IgD-negative memory B cell (primary cell): ENCODE data around the gene PRDM5. TPM values are rescaled to one million over a fixed set of nuclear protein-coding genes. Genes with fewer than 3 reads are reported as not detected.

ENCODE experiments used
- H3K27ac Mint-ChIP-seq, 3 donors: one replicate each; pipeline ENCODE4 v1.8.0; 2020 to 2022; ENCODE audit warnings: mild to moderate bottlenecking in 3 of 3, mixed read lengths in 3 of 3, moderate library complexity in 1 of 3
- H3K27me3 Mint-ChIP-seq: one replicate; pipeline ENCODE4 v1.8.0; 2021; ENCODE audit warnings: mixed read lengths
- H3K36me3 Mint-ChIP-seq: one replicate; pipeline ENCODE4 v1.8.0; 2020; ENCODE audit warnings: mild to moderate bottlenecking, mixed read lengths
- H3K4me1 Mint-ChIP-seq, 3 donors: one replicate each; pipeline ENCODE4 v1.8.0; 2020 to 2022; ENCODE audit warnings: mixed read lengths in 3 of 3, mild to moderate bottlenecking in 1 of 3
- H3K4me3 Mint-ChIP-seq, 4 donors: one replicate each; pipeline ENCODE4 v1.8.0; 2020 to 2022; ENCODE audit warnings: mild to moderate bottlenecking in 4 of 4, mixed read lengths in 4 of 4, moderate library complexity in 3 of 4
- H3K9me3 Mint-ChIP-seq, 3 donors: one replicate each; pipeline ENCODE4 v1.8.0; 2020 to 2021; ENCODE audit warnings: mixed read lengths in 3 of 3, mild to moderate bottlenecking in 1 of 3
- polyA plus RNA-seq: library from polyadenylated mRNA; unstranded; fragments of 300-500 nt; fragmentation: Illumina TruSeq; gene quantifications from one replicate; pipeline ENCODE4 v1.2.3, GENCODE V29; 2021

Gene PRDM5
- polyA plus RNA-seq, 1 donor from 2014 or later: not detected

DNA sequence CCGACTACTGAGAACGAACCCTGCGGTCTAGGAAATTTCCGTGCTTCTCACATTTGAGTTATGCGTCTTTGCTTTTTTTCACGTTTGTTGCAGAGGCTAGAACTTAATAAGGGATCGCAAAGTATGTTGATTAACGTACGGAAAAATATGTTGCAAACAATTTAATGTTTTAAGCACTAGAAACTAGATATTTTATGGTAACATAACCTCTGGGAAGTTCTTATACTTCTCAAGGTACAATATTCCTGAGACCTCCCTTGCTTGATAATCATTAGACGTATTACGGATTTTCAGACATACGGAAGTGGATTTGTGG lies 639 bp upstream of the PRDM5 start:
- Mint-ChIP-seq H3K9me3 (peaks cover 0 to 1% (median 1%) of the 10 kb centered on the region in 3 donors), H3K36me3 (no peaks in the 10 kb centered on the region), H3K27me3 (peaks cover 28% of the 10 kb centered on the region), H3K4me3 (peak overlapping the region in 1 of 4 donors; percentile 71), H3K27ac (no peak overlapping the region), H3K4me1 (peaks cover 0 to 11% (median 5%) of the 10 kb centered on the region in 3 donors)

DNA sequence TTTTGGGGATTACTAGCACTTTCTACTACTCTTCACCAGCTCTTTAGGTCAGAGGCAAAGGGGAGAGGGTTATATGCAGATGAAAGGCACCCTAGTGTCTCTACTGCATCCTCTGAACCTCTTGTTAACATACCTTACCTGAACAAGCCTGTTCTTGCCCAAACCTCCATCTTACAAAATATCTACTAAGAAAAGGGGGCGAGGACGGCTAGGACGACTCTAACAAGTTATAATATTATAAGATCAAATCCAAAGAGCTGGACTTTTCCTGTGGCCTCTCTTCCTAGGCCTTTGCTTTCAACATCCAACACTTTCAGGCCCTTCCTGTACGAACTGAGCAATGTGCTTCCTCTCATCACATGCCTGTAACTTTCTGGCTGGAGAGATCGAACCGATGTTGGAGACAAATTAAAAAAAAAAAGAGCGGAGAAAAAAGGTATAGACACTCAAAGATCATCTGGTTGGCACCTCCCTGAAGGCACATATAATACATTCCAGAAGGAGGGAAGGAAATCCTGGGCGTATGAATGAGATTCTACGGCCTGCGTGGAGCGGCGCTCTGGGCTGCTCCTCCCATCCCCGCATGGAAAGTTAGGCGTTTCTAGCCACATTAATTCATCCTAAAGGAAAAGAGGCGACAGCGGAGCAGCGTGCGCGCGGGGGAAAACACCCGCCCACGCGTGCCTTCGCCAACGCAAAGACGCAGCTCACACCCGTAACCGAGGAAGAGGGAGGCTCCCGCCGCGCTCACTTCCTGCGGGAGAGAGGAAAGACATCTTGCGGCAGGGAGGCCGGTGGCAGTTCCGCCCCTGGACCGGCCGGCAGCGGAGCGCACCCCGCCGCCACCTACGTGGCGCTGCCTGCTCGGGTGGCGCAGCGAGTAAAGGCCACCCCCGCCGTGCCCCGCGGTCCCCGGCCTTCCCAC lies 808 bp downstream of the PRDM5 start:
- no peaks in the 10 kb centered on the region for H3K36me3 Mint-ChIP-seq
- H3K27me3 Mint-ChIP-seq: peaks cover 33% of the 10 kb centered on the region
- H3K4me1 Mint-ChIP-seq: peaks cover 0 to 11% (median 5%) of the 10 kb centered on the region in 3 donors
- peak overlapping the region in 3 of 4 donors; percentile 61 to 90 (median 67) for H3K4me3 Mint-ChIP-seq
- H3K9me3 Mint-ChIP-seq: peaks cover 0 to 1% (median 1%) of the 10 kb centered on the region in 3 donors
- peak overlapping the region in 1 of 3 donors; percentile 64 for H3K27ac Mint-ChIP-seq

DNA sequence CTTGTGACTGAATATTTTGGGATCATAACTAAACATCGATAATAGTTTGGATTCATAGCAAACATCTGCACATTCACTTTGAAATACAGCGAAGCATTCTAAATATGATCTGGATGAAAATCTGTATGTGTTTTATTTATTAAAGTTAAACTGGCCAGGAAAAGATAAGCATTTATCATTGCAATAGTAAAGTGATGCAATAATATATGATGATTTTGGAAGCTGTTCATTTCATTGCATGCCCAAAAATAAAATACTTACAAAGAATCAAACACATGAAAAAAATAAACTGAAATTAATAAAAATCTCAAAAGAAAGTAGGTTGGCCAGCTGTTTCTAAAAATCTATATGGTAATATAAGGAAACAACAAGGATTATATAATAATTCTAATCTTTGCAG lies 1.9 kb downstream of the PRDM5 start:
- H3K4me1 Mint-ChIP-seq: peaks cover 0 to 11% (median 5%) of the 10 kb centered on the region in 3 donors
- peaks cover 30% of the 10 kb centered on the region for H3K27me3 Mint-ChIP-seq

DNA sequence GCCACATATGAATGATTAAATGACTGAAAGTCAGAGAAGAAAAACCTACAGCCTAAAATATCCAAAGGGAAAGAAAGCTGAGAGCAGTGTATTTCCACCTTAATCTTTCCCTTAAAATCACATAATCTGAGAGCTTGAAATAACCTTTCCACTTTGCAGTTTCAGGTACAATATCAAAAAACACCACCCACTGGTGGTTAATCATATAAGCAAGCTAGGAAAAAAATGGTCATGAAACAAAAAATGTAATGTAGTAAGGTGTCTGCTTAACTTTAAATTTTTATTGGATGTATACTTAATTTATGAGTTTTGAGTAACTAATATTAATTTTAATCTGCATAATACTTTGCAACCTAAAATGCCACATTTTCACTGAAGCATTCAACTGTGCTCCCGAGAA lies 3.2 kb downstream of the PRDM5 start:
- peaks cover 0 to 11% (median 5%) of the 10 kb centered on the region in 3 donors for H3K4me1 Mint-ChIP-seq
- no peak overlapping the region for H3K27ac Mint-ChIP-seq
- H3K9me3 Mint-ChIP-seq: peaks cover 0 to 1% (median 0%) of the 10 kb centered on the region in 3 donors
- no peaks in the 10 kb centered on the region for H3K36me3 Mint-ChIP-seq
- peaks cover 30% of the 10 kb centered on the region for H3K27me3 Mint-ChIP-seq
- H3K4me3 Mint-ChIP-seq: no peak overlapping the region

More for the DNA sequence above, 1.9 kb downstream of the PRDM5 start:
- Mint-ChIP-seq H3K4me3 (no peak overlapping the region), H3K9me3 (peaks cover 0 to 1% (median 0%) of the 10 kb centered on the region in 3 donors), H3K36me3 (no peaks in the 10 kb centered on the region), H3K27ac (no peak overlapping the region)

DNA sequence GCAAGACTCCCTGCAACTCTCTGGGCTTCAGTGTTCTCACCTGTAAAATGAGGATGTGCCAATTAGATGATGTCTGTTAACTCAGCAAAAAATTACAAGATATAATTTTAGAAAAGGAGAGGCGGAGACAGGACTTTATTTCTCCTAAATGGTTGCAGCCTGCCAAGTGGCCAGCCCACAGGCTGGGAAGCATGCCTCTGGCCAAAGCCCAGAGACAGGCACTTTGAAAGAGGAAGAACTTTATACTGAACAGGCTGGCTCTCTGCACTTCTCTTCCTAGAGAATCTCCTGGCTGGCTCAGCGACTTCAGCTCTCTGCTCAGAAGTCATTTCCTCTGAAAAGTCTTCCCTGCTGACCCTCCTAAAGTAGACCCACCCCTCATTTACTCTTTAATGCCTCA lies 3.7 kb downstream of the PRDM5 start:
- Mint-ChIP-seq H3K4me1 (peaks cover 0 to 11% (median 5%) of the 10 kb centered on the region in 3 donors), H3K36me3 (no peaks in the 10 kb centered on the region), H3K4me3 (no peak overlapping the region), H3K27ac (no peak overlapping the region), H3K27me3 (peaks cover 27% of the 10 kb centered on the region), H3K9me3 (peaks cover 0 to 1% (median 0%) of the 10 kb centered on the region in 3 donors)

DNA sequence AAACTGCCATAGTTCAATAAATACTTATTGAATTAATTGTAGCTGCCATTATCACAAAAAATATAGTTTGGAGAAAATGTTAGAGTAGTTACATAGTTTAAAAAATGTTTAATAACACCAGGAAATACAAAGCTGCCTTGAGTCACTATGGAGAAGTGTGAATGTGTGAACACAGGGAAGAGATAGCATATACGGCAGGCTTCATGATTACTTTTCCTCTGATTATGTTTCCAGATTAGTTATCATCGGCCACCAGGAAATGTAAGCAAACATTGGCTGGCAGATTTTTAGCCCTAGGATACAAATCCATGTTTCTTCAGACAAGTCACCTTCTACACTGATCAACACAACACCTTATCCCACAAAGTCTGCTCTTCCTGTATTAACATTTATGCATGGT lies 4.4 kb downstream of the PRDM5 start:
- peaks cover 0 to 6% (median 5%) of the 10 kb centered on the region in 3 donors for H3K4me1 Mint-ChIP-seq
- H3K27ac Mint-ChIP-seq: no peak overlapping the region
- H3K9me3 Mint-ChIP-seq: peaks cover 0 to 1% (median 0%) of the 10 kb centered on the region in 3 donors
- H3K4me3 Mint-ChIP-seq: no peak overlapping the region
- peaks cover 21% of the 10 kb centered on the region for H3K27me3 Mint-ChIP-seq
- no peaks in the 10 kb centered on the region for H3K36me3 Mint-ChIP-seq

DNA sequence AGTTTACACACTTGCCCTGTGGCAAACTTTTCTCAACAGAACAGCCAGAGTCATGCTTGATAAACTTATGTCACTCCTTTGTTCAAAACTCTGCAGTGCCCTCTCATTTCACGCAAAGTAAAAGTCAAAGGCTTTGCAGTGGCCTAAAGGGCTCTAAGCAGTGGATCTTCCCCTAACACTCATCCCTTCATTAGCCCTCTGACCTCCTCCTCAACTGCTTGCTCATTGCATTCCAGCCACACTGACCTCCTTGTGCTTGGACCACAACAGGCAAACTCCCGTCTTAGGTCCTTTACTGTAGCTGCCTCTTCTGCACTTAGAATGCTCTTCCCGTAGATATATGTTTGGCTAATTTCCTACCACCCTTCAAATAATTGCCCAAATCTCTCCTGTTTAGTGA lies 5.6 kb downstream of the PRDM5 start:
- H3K9me3 Mint-ChIP-seq: peaks cover 0 to 1% (median 0%) of the 10 kb centered on the region in 3 donors
- peaks cover 0 to 5% (median 4%) of the 10 kb centered on the region in 3 donors for H3K4me1 Mint-ChIP-seq
- no peaks in the 10 kb centered on the region for H3K36me3 Mint-ChIP-seq
- H3K27ac Mint-ChIP-seq: no peak overlapping the region
- peaks cover 17% of the 10 kb centered on the region for H3K27me3 Mint-ChIP-seq
- H3K4me3 Mint-ChIP-seq: no peak overlapping the region

DNA sequence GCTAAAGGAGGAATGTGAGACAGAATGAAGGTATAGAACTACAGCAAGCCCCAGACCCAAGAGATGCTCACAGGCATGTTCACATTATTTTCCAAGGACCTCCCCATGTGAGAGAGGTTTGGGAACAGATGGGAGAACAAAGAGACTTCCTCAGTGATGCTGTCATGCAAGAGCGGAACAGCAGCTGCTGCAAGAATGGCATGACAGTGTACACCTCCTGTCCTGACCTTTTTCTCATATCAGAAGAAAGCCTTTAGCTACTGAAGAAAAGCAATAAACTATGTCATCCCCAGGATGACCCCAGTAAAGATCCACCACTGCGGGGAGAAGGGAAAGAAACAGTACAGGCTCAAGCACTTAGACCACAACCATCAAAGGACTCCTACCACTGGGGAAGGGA lies 7.2 kb downstream of the PRDM5 start:
- H3K36me3 Mint-ChIP-seq: no peaks in the 10 kb centered on the region
- H3K27ac Mint-ChIP-seq: no peak overlapping the region
- no peaks in the 10 kb centered on the region for H3K9me3 Mint-ChIP-seq
- peaks cover 6% of the 10 kb centered on the region for H3K27me3 Mint-ChIP-seq
- no peak overlapping the region for H3K4me3 Mint-ChIP-seq
- no peaks in the 10 kb centered on the region for H3K4me1 Mint-ChIP-seq

DNA sequence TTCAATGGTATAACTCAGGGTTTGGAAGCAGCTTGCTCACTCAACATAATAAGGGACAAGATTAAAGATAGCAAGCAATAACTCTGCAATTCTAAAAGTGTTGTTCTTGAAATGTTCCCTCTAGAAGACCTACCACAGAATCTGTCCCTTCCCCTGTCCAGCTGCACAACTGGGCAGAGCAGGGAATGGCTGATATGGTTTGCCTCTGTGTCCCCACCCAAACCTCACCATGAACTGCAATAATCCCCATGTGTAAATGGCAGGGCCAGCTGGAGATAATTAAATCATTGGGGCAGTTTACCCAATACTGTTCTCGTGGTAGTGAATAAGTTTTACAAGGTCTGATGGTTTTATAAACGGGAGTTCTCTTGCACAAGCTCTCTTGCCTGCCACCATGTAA lies 19.1 kb downstream of the PRDM5 start:
- H3K4me3 Mint-ChIP-seq: no peak overlapping the region
- H3K27me3 Mint-ChIP-seq: no peaks in the 10 kb centered on the region
- no peak overlapping the region for H3K27ac Mint-ChIP-seq
- H3K36me3 Mint-ChIP-seq: no peaks in the 10 kb centered on the region
- no peaks in the 10 kb centered on the region for H3K9me3 Mint-ChIP-seq
- H3K4me1 Mint-ChIP-seq: no peaks in the 10 kb centered on the region

DNA sequence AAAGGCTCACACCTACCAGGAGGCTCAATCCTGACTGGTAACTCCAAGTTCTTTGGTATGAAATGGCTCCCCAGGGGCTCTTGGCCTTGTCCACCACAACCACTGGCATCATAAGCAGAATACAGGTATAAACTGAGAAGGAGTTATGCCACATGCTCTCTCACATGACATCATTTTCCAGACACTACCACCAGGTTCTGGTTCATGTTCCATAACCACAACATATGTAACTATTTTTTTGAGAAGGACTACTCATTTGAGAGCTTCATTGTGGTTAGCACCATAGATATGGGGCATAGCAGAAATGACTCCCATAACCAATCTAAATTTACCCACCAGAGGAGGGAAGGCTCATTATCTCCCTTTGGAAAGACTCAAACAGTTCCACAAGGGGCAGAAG lies 19.6 kb downstream of the PRDM5 start:
- no peak overlapping the region for H3K27ac Mint-ChIP-seq

DNA sequence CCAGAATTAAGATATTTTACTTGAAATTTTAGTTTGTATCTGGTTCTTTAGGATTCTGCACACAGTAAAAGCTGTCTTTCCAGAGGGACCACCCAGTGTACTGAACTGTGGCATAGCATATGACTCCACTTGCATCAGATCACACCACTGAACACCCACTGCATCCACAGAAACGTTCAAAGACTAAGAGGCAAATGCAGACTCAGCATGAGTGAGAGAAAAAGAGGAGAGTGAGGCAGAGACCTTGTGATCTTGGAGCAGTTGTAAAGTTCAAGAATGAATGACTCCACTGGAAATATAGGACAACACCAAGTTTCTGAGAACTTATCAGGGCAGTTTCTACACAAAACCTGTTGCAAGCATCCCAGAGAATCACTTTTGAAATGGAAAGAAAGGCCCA lies 20.8 kb downstream of the PRDM5 start:
- H3K27ac Mint-ChIP-seq: no peak overlapping the region
- no peaks in the 10 kb centered on the region for H3K9me3 Mint-ChIP-seq
- H3K4me3 Mint-ChIP-seq: no peak overlapping the region
- no peaks in the 10 kb centered on the region for H3K36me3 Mint-ChIP-seq
- H3K4me1 Mint-ChIP-seq: no peaks in the 10 kb centered on the region
- no peaks in the 10 kb centered on the region for H3K27me3 Mint-ChIP-seq

More for the DNA sequence above, 19.6 kb downstream of the PRDM5 start:
- Mint-ChIP-seq H3K27me3 (no peaks in the 10 kb centered on the region), H3K9me3 (no peaks in the 10 kb centered on the region), H3K4me1 (no peaks in the 10 kb centered on the region), H3K4me3 (no peak overlapping the region), H3K36me3 (no peaks in the 10 kb centered on the region)

DNA sequence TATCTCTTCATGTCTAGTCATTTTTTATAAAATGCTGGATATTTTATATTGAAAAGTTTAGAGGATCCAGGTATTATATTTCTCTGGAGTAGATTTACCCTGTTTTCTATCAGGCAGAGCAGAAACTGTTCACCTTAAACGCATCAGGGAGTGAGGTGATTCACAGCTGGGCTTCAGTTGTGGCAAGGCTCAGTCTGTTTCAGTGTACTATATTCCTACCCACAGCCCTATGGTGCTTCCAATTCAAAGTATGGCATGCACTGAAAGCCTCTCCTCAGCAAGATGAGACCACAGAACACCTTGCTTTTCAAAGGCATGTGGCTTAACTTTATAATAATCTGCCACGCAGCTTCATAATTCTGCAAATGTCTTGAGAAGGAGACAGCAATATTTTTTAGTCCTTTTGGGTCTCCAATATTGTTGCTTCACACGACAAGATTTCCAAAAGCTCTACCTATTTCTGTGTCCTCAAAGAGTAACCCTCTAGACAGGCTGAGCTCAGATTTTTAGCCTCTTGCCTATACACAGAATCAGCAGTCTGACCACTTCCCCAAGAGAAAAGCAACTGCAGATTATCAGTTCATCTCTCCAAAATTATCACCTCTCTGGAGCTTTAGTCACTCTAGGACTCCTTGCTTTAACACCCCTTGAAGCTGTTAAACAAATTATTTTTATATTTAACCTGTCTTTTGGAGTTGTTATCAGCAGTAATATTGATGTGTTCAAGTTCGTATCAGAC lies 24.4 kb downstream of the PRDM5 start:
- no peaks in the 10 kb centered on the region for H3K9me3 Mint-ChIP-seq
- H3K27ac Mint-ChIP-seq: no peak overlapping the region
- no peaks in the 10 kb centered on the region for H3K4me1 Mint-ChIP-seq
- no peaks in the 10 kb centered on the region for H3K36me3 Mint-ChIP-seq
- H3K4me3 Mint-ChIP-seq: no peak overlapping the region
- H3K27me3 Mint-ChIP-seq: no peaks in the 10 kb centered on the region

DNA sequence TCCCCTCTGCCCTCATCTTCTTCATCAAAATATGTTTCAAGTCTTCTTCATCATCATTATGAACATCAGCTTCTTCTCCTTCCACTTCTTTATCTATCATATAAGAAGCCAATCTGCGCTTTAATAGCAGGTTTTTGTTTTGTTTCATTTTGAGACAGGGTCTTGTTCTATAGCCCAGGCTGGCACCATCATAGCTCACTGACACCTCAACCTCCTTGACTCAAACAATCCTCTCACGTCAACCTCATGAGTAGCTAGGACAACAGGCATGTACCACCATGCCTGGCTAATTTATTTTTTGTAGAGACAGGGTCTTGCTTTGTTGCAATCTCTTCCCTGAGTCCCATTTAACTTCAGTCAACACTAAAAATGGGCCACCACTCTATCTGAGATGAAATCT lies 27.0 kb downstream of the PRDM5 start:
- Mint-ChIP-seq H3K9me3 (peaks cover 2 to 8% (median 2%) of the 10 kb centered on the region in 3 donors), H3K4me3 (no peak overlapping the region), H3K27me3 (no peaks in the 10 kb centered on the region), H3K36me3 (peaks cover 3% of the 10 kb centered on the region), H3K4me1 (peaks cover 0 to 2% (median 0%) of the 10 kb centered on the region in 3 donors), H3K27ac (peak overlapping the region in 1 of 3 donors; percentile 69)

DNA sequence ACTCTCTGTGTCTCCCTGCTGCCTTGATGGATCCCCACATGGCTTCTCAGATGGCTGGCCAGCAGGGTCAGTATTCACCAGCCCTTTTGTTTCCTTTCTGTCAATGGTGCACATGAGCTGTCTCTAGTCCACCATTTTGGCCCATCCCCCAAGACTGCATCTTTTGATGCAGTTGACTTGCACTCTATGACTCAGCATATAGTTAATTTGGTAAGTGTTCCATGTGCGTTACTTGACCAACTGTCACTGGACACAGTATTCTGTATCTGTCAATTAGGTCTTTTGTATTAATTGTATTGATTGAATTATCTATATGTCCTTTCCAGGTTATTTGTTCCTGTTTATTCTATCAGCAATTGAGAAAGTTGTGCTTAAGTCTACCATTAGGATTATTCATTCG lies 29.2 kb downstream of the PRDM5 start:
- H3K9me3 Mint-ChIP-seq: peaks cover 2 to 16% (median 2%) of the 10 kb centered on the region in 3 donors
- peaks cover 3% of the 10 kb centered on the region for H3K36me3 Mint-ChIP-seq

DNA sequence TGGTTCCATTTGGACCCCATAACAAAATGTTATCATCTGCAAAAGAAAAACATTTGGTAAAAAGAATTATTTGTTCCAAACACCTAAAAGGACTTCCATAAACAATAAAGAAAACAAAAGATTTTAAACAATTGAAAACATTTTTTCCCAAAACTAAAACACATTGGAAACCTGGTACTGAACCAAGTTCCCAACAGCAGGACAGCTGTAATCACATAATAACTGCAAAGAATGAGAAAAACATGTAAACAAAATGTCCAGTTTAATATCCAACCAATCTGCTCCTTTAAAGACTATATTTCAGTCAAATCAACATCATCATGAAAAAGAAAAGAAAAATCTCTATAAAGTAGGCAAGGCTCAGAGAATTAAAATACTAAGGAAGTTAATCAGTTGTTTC lies 36.3 kb downstream of the PRDM5 start:
- no peaks in the 10 kb centered on the region for H3K4me1 Mint-ChIP-seq
- peaks cover under 1 to 22% (median 5%) of the 10 kb centered on the region in 3 donors for H3K9me3 Mint-ChIP-seq
- no peaks in the 10 kb centered on the region for H3K36me3 Mint-ChIP-seq
- H3K27ac Mint-ChIP-seq: no peak overlapping the region
- no peak overlapping the region for H3K4me3 Mint-ChIP-seq
- H3K27me3 Mint-ChIP-seq: no peaks in the 10 kb centered on the region

More for the DNA sequence above, 29.2 kb downstream of the PRDM5 start:
- H3K27me3 Mint-ChIP-seq: no peaks in the 10 kb centered on the region
- H3K27ac Mint-ChIP-seq: no peak overlapping the region
- H3K4me1 Mint-ChIP-seq: peaks cover 0 to 2% (median 0%) of the 10 kb centered on the region in 3 donors
- no peak overlapping the region for H3K4me3 Mint-ChIP-seq
